Medulla oblongata (tissue), 1 donor: ENCODE measurements around the gene RFXANK.
"Not testable (repeated sequence)": the region's sequence is repeated elsewhere in the genome, so short reads cannot be mapped to it uniquely, and the experiment has no call there.

Source experiments
- DNase-seq: peaks from one replicate; pipeline ENCODE4 v3.0.0-alpha.2; 2015; ENCODE audit errors: extremely low spot score

Gene RFXANK

GRCh38 chr19:19192078-19192882 lies at the start of gene RFXANK, which contains the start of gene BORCS8:
Gene RFXANK (plus strand): TSS chr19:19192258. CDS start chr19:19193947, 1,689 bp downstream.
Gene BORCS8 (minus strand): TSS chr19:19192152. CDS start chr19:19192117, 35 bp downstream.
- DNase-seq: peak; percentile 100

- DNase-seq: no peak
These were observed 49.7 kb upstream of the RFXANK start for GRCh38 chr19:19142347-19142746.

GRCh38 chr19:19145281-19145680 lies 46.8 kb upstream of the RFXANK start:
- no peak for DNase-seq

- peak; percentile 47 for DNase-seq
These were observed 46.1 kb upstream of the RFXANK start for GRCh38 chr19:19145684-19146608.

GRCh38 chr19:19146865-19147264 lies 45.2 kb upstream of the RFXANK start:
- no peak for DNase-seq

- DNase-seq: no peak
These were observed 44.7 kb upstream of the RFXANK start for GRCh38 chr19:19147344-19147743.

- DNase-seq: not testable (repeated sequence)
These were observed 43.6 kb upstream of the RFXANK start for GRCh38 chr19:19148504-19148903.

- DNase-seq: no peak
These were observed 42.6 kb upstream of the RFXANK start for GRCh38 chr19:19149435-19149834.

- DNase-seq: no peak
These were observed 40.6 kb upstream of the RFXANK start for GRCh38 chr19:19151418-19151817.

GRCh38 chr19:19152668-19153384 lies 39.2 kb upstream of the RFXANK start:
- no peak for DNase-seq

GRCh38 chr19:19154768-19155494 lies 37.1 kb upstream of the RFXANK start:
- no peak for DNase-seq

- DNase-seq: no peak
These were observed 36.4 kb upstream of the RFXANK start for GRCh38 chr19:19155495-19156219.

GRCh38 chr19:19157808-19158207 lies 34.2 kb upstream of the RFXANK start:
- DNase-seq: no peak

- DNase-seq: no peak
These were observed 32.5 kb upstream of the RFXANK start for GRCh38 chr19:19159534-19159933.

- DNase-seq: no peak
These were observed 31.5 kb upstream of the RFXANK start for GRCh38 chr19:19160461-19161035.

- DNase-seq: no peak
These were observed 29.6 kb upstream of the RFXANK start for GRCh38 chr19:19162495-19162894.

- DNase-seq: no peak
These were observed 26.7 kb upstream of the RFXANK start for GRCh38 chr19:19165396-19165795.

GRCh38 chr19:19167612-19168011 lies 24.4 kb upstream of the RFXANK start:
- no peak for DNase-seq

- DNase-seq: no peak
These were observed 22.6 kb upstream of the RFXANK start for GRCh38 chr19:19169236-19170052.
